HG02840 (cell line): Measurements from ENCODE around the gene NCAM1.

Experiments used
- ATAC-seq: cut with Tn5 transposase; IDR thresholded peaks from one replicate; pipeline ENCODE4 v1.9.1; 2021; ENCODE audit warnings: mild to moderate bottlenecking, moderate library complexity, moderate number of reproducible peaks; ENCODE audit not compliant: unreplicated experiment, low FRiP score

Gene NCAM1

GRCh38 chr11:113082341-113082955 lies 121.2 kb downstream of the NCAM1 start:
- ATAC-seq = no peak

GRCh38 chr11:113083571-113083970 lies 122.4 kb downstream of the NCAM1 start:
- ATAC-seq = no peak

- no peak for ATAC-seq
Measured at GRCh38 chr11:113084297-113084696, 123.1 kb downstream of the NCAM1 start.

GRCh38 chr11:113085446-113085845 lies 124.2 kb downstream of the NCAM1 start:
- ATAC-seq = no peak

GRCh38 chr11:113087706-113088105 lies 126.5 kb downstream of the NCAM1 start:
- no peak for ATAC-seq

- no peak for ATAC-seq
Measured at GRCh38 chr11:113090716-113091480, 129.7 kb downstream of the NCAM1 start.

- no peak for ATAC-seq
Measured at GRCh38 chr11:113091481-113091780, 130.2 kb downstream of the NCAM1 start.

GRCh38 chr11:113096648-113097047 lies 135.4 kb downstream of the NCAM1 start:
- no peak for ATAC-seq

GRCh38 chr11:113103932-113104690 lies 142.9 kb downstream of the NCAM1 start:
- ATAC-seq = no peak

- no peak for ATAC-seq
Measured at GRCh38 chr11:113104691-113105251, 143.6 kb downstream of the NCAM1 start.

- no peak for ATAC-seq
Measured at GRCh38 chr11:113105592-113105991, 144.4 kb downstream of the NCAM1 start.

- no peak for ATAC-seq
Measured at GRCh38 chr11:113106507-113106906, 145.3 kb downstream of the NCAM1 start.

- no peak for ATAC-seq
Measured at GRCh38 chr11:113110046-113110445, 148.8 kb downstream of the NCAM1 start.

GRCh38 chr11:113111156-113111555 lies 149.9 kb downstream of the NCAM1 start:
- ATAC-seq = no peak

- ATAC-seq = no peak
Measured at GRCh38 chr11:113112307-113112706, 151.1 kb downstream of the NCAM1 start.

GRCh38 chr11:113113801-113114704 lies 152.8 kb downstream of the NCAM1 start:
- no peak for ATAC-seq

- no peak for ATAC-seq
Measured at GRCh38 chr11:113114705-113115027, 153.4 kb downstream of the NCAM1 start.

- ATAC-seq = no peak
Measured at GRCh38 chr11:113118104-113118503, 156.9 kb downstream of the NCAM1 start.

GRCh38 chr11:113119074-113119473 lies 157.9 kb downstream of the NCAM1 start:
- no peak for ATAC-seq

GRCh38 chr11:113119966-113120736 lies 158.9 kb downstream of the NCAM1 start:
- no peak for ATAC-seq
